H1 (cell line): Measurements from ENCODE around the gene LIPE. TPM values are rescaled to one million over a fixed set of nuclear protein-coding genes. Genes with fewer than 3 reads are reported as not detected.

Experiments
- BCL11A ChIP-seq, 2 experiments: IDR thresholded peaks; one replicate each; pipeline ENCODE4 v1.6.1; 2011; ENCODE audit warnings: low read depth in 2 of 2, low read length in 2 of 2, mild to moderate bottlenecking in 2 of 2
- MAX ChIP-seq: IDR thresholded peaks from 2 replicates; pipeline ENCODE4 v1.6.1; 2012; ENCODE audit warnings: inconsistent platforms
- RBBP5 ChIP-seq: IDR thresholded peaks from 2 replicates; pipeline ENCODE4 v1.7.1; 2012; ENCODE audit warnings: low read depth, mild to moderate bottlenecking, inconsistent platforms, low read length, moderate library complexity, borderline replicate concordance
- SIRT6 ChIP-seq: IDR thresholded peaks from one replicate; pipeline ENCODE4 v1.7.1; 2012; ENCODE audit warnings: low read length, inconsistent platforms
- TAF1 ChIP-seq: IDR thresholded peaks from 2 replicates; pipeline ENCODE4 v1.6.1; 2011; ENCODE audit warnings: mild to moderate bottlenecking, low read depth, low read length
- polyA plus RNA-seq, 7 experiments: library from polyadenylated mRNA; depleted of rRNA in 3 of 7; stranded (reverse) in 5 of 7; unstranded in 2 of 7; fragments of >200 nt in 5 of 7; fragments of 200-250 nt in 2 of 7; gene quantifications; 1 replicate in 5 of 7; 2 replicates in 1 of 7; 4 replicates in 1 of 7; pipeline versions ENCODE4 v1.2.1 to v1.2.3, GENCODE V29; 2011 to 2013; ENCODE audit warnings: missing spikeins in 2 of 7, mixed read lengths in 2 of 7
- total RNA-seq: library from RNA; stranded (reverse); fragmentation: NEBNext Ultra II Directional; extraction: Animal tissue kit (Norgen Biotek cat#: 25700); gene quantifications from 2 replicates; pipeline ENCODE4 v1.2.1, GENCODE V29; 2021

The LIPE gene
- total and polyA plus RNA-seq, 2 of the 8 experiments (the other 6 are each of a cell fraction or from before 2014, with no cell fraction given) = 8.7 to 15.9 TPM

- TF ChIP-seq BCL11A (IDR thresholded peaks at IDR 0.05; ENCODE audit: low read depth in 2 of 2, low read length in 2 of 2) (no peak), TAF1 (no peak), SIRT6 (no peak), MAX (no peak), RBBP5 (no peak)
Measured at GRCh38 chr19:42407816-42408175, 19.4 kb downstream of the LIPE start (continued).
